Measurements from ENCODE around the gene SUGCT. TPM values are rescaled to one million over a fixed set of nuclear protein-coding genes. Genes with fewer than 3 reads are reported as not detected.
A peak's percentile ranks its signal among the peaks of the same experiment; 100 is the strongest.

Gene SUGCT
- total and polyA plus RNA-seq, 12 donors, result 8.4 to 96.4 (median 25.5) TPM

- no peaks in the 10 kb centered on the region for H3K9me3 ChIP-seq (replicated peaks in 1 of 3)
- H3K27me3 ChIP-seq, result no peaks in the 10 kb centered on the region
- WGBS, 4 donors, result 76 to 83% (median 81%) methylated on average over 2 of the region's 2 CpGs
- H3K36me3 ChIP-seq (replicated peaks in 1 of 2), result no peaks in the 10 kb centered on the region
- no peak overlapping the region for H3K4me3 ChIP-seq
- no peak for DNase-seq
- H3K27ac ChIP-seq, result no peak overlapping the region
- intact Hi-C loops (cut with DNase I), result no loop called here
- no peak for TF ChIP-seq CTCF (IDR thresholded peaks at IDR 0.05)
- no peak for TF ChIP-seq POLR2A (IDR thresholded peaks at IDR 0.05)
- peaks cover 3 to 5% of the 10 kb centered on the region in 2 donors for H3K4me1 ChIP-seq (replicated peaks in 1 of 2)
These were observed 618.6 kb downstream of the SUGCT start for GRCh38 chr7:40753455-40753854.

GRCh38 chr7:40755438-40755837, 620.6 kb downstream of the SUGCT start:
- no peaks in the 10 kb centered on the region for H3K27me3 ChIP-seq
- DNase-seq, result peak in 4 of 7 donors; percentile 28 to 62 (median 43)
- no peaks in the 10 kb centered on the region for H3K36me3 ChIP-seq (replicated peaks in 1 of 2)
- H3K4me3 ChIP-seq, result no peak overlapping the region
- intact Hi-C loops (cut with DNase I), result no loop called here
- TF ChIP-seq POLR2A (IDR thresholded peaks at IDR 0.05) (no peak), CTCF (IDR thresholded peaks at IDR 0.05) (no peak)
- WGBS, 4 donors, result 48 to 73% (median 55%) methylated on average over 2 of the region's 2 CpGs
- H3K9me3 ChIP-seq (replicated peaks in 1 of 3), result no peaks in the 10 kb centered on the region
- H3K27ac ChIP-seq, result no peak overlapping the region
- H3K4me1 ChIP-seq (replicated peaks in 1 of 2), result peaks cover 3 to 5% of the 10 kb centered on the region in 2 donors

- no peak overlapping the region for H3K4me3 ChIP-seq
- no peaks in the 10 kb centered on the region for H3K27me3 ChIP-seq
- WGBS, 4 donors, result 80 to 86% (median 83%) methylated on average over 4 of the region's 4 CpGs
- no peak overlapping the region for H3K27ac ChIP-seq
- TF ChIP-seq POLR2A (IDR thresholded peaks at IDR 0.05) (no peak), CTCF (IDR thresholded peaks at IDR 0.05) (no peak)
- peaks cover 5 to 11% of the 10 kb centered on the region in 2 donors for H3K4me1 ChIP-seq (replicated peaks in 1 of 2)
- no peaks in the 10 kb centered on the region for H3K36me3 ChIP-seq (replicated peaks in 1 of 2)
- DNase-seq, result no peak
- H3K9me3 ChIP-seq (replicated peaks in 1 of 3), result no peaks in the 10 kb centered on the region
- intact Hi-C loops (cut with DNase I), result no loop called here
These were observed 622.3 kb downstream of the SUGCT start for GRCh38 chr7:40757109-40757508.

GRCh38 chr7:40758590-40758989, 623.8 kb downstream of the SUGCT start:
- H3K4me3 ChIP-seq, result no peak overlapping the region
- peak in 6 of 7 donors; percentile 33 to 68 (median 43) for DNase-seq
- peaks cover 5 to 8% of the 10 kb centered on the region in 2 donors for H3K4me1 ChIP-seq (replicated peaks in 1 of 2)
- intact Hi-C loops (cut with DNase I), result no loop called here
- no peaks in the 10 kb centered on the region for H3K36me3 ChIP-seq (replicated peaks in 1 of 2)
- TF ChIP-seq CTCF (IDR thresholded peaks at IDR 0.05), result no peak
- TF ChIP-seq POLR2A (IDR thresholded peaks at IDR 0.05), result no peak
- no peaks in the 10 kb centered on the region for H3K9me3 ChIP-seq (replicated peaks in 1 of 3)
- H3K27ac ChIP-seq, result no peak overlapping the region
- WGBS, 4 donors, result 75 to 79% (median 78%) methylated on average over 3 of the region's 3 CpGs
- no peaks in the 10 kb centered on the region for H3K27me3 ChIP-seq
